Measurements from ENCODE around the gene SSTR5. TPM values are rescaled to one million over a fixed set of nuclear protein-coding genes. Genes with fewer than 3 reads are reported as not detected.
A peak's percentile ranks its signal among the peaks of the same experiment; 100 is the strongest.

SSTR5 gene
- total and polyA plus RNA-seq, 4 experiments from 2014 or later, result not detected

GRCh38 chr16:1051446-1051845 lies 21.1 kb upstream of the SSTR5 start:
- no peak overlapping the region for H3K27ac Mint-ChIP-seq
- no peaks in the 10 kb centered on the region for H3K27me3 Mint-ChIP-seq
- Histone ChIP-seq H3K4me3 (ENCODE audit: low read length in 2 of 2) (no peak overlapping the region), H3K4me1 (ENCODE audit: insufficient read depth, low read length) (no peaks in the 10 kb centered on the region), H3K36me3 (ENCODE audit: insufficient read depth, low read length) (no peaks in the 10 kb centered on the region), H3K9me3 (ENCODE audit: control insufficient read depth in 1 of 2, low read length in 2 of 2) (no peaks in the 10 kb centered on the region), H3K27ac (ENCODE audit: low read depth, low read length) (no peak overlapping the region), H3K27me3 (ENCODE audit: insufficient read depth, low read length) (no peaks in the 10 kb centered on the region)
- POLR2A ChIA-PET (ENCODE audit: partially characterized antibody), result no interaction called here
- peak in 1 of 5 donors; percentile 21 for DNase-seq
- no peaks in the 10 kb centered on the region for H3K36me3 Mint-ChIP-seq
- no peak overlapping the region for H3K4me3 Mint-ChIP-seq
- CTCF ChIA-PET (ENCODE audit: partially characterized antibody), result no interaction called here
- peaks cover 0 to 2% (median 0%) of the 10 kb centered on the region in 8 donors for H3K9me3 Mint-ChIP-seq
- intact Hi-C loops (cut with micrococcal nuclease), result no loop called here
- no peaks in the 10 kb centered on the region for H3K4me1 Mint-ChIP-seq

- ChIA-PET POLR2A (ENCODE audit: partially characterized antibody) (no interaction called here), CTCF (ENCODE audit: partially characterized antibody) (no interaction called here)
- Histone ChIP-seq H3K36me3 (ENCODE audit: insufficient read depth, low read length) (no peaks in the 10 kb centered on the region), H3K27ac (ENCODE audit: low read depth, low read length) (no peak overlapping the region), H3K9me3 (ENCODE audit: control insufficient read depth in 1 of 2, low read length in 2 of 2) (no peaks in the 10 kb centered on the region), H3K4me1 (ENCODE audit: insufficient read depth, low read length) (no peaks in the 10 kb centered on the region), H3K4me3 (ENCODE audit: low read length in 2 of 2) (no peak overlapping the region), H3K27me3 (ENCODE audit: insufficient read depth, low read length) (no peaks in the 10 kb centered on the region)
- Mint-ChIP-seq H3K9me3 (peaks cover 0 to 2% (median 0%) of the 10 kb centered on the region in 8 donors), H3K4me3 (no peak overlapping the region), H3K27me3 (no peaks in the 10 kb centered on the region), H3K27ac (no peak overlapping the region), H3K4me1 (no peaks in the 10 kb centered on the region), H3K36me3 (no peaks in the 10 kb centered on the region)
- peak in 1 of 5 donors; percentile 8 for DNase-seq
- intact Hi-C loops (cut with micrococcal nuclease), result no loop called here
Observed at GRCh38 chr16:1052721-1053120, 19.8 kb upstream of the SSTR5 start.

GRCh38 chr16:1053121-1053521 lies 19.4 kb upstream of the SSTR5 start:
- Histone ChIP-seq H3K4me1 (ENCODE audit: insufficient read depth, low read length) (no peaks in the 10 kb centered on the region), H3K27me3 (ENCODE audit: insufficient read depth, low read length) (no peaks in the 10 kb centered on the region), H3K36me3 (ENCODE audit: insufficient read depth, low read length) (no peaks in the 10 kb centered on the region), H3K4me3 (ENCODE audit: low read length in 2 of 2) (no peak overlapping the region), H3K9me3 (ENCODE audit: control insufficient read depth in 1 of 2, low read length in 2 of 2) (no peaks in the 10 kb centered on the region), H3K27ac (ENCODE audit: low read depth, low read length) (no peak overlapping the region)
- POLR2A ChIA-PET (ENCODE audit: partially characterized antibody), result no interaction called here
- intact Hi-C loops (cut with micrococcal nuclease), result no loop called here
- Mint-ChIP-seq H3K4me3 (no peak overlapping the region), H3K36me3 (no peaks in the 10 kb centered on the region), H3K9me3 (peaks cover 0 to 2% (median 0%) of the 10 kb centered on the region in 8 donors), H3K27ac (no peak overlapping the region), H3K27me3 (no peaks in the 10 kb centered on the region), H3K4me1 (no peaks in the 10 kb centered on the region)
- peak in 1 of 5 donors; percentile 25 for DNase-seq
- CTCF ChIA-PET (ENCODE audit: partially characterized antibody), result no interaction called here

- POLR2A ChIA-PET (ENCODE audit: partially characterized antibody), result interaction anchor here (1.6 kb wide), 1 partner anchor 56 kb away, joined by 6 read pairs; no protein-coding TSS in a partner anchor
- intact Hi-C loops (cut with micrococcal nuclease), result no loop called here
- no peaks in the 10 kb centered on the region for H3K9me3 ChIP-seq (ENCODE audit: control insufficient read depth in 1 of 2, low read length in 2 of 2)
Observed at GRCh38 chr16:1053700-1054368, 18.7 kb upstream of the SSTR5 start.

GRCh38 chr16:1054660-1055556 lies 17.6 kb upstream of the SSTR5 start:
- ChIA-PET CTCF (ENCODE audit: partially characterized antibody) (interaction anchor here (1.0 to 4.0 kb wide), 7 partner anchors 9 to 236 kb away, joined by 3 to 50 read pairs (median 5); no protein-coding TSS in a partner anchor), POLR2A (ENCODE audit: partially characterized antibody) (interaction anchor here (1.5 to 1.6 kb wide), 2 partner anchors 52 to 57 kb away, joined by 3 to 6 read pairs; no protein-coding TSS in a partner anchor)
- Histone ChIP-seq H3K27me3 (ENCODE audit: insufficient read depth, low read length) (no peaks in the 10 kb centered on the region), H3K9me3 (ENCODE audit: control insufficient read depth in 1 of 2, low read length in 2 of 2) (no peaks in the 10 kb centered on the region), H3K4me1 (ENCODE audit: insufficient read depth, low read length) (no peaks in the 10 kb centered on the region), H3K36me3 (ENCODE audit: insufficient read depth, low read length) (no peaks in the 10 kb centered on the region), H3K4me3 (ENCODE audit: low read length in 2 of 2) (no peak overlapping the region), H3K27ac (ENCODE audit: low read depth, low read length) (no peak overlapping the region)
- intact Hi-C loops (cut with micrococcal nuclease), result loop anchor here (1.0 kb wide), 1 partner anchor 58 kb away; no protein-coding TSS in a partner anchor
- DNase-seq, result peak in 2 of 5 donors; percentile 7 to 10
- H3K27ac Mint-ChIP-seq, result no peak overlapping the region
- peaks cover 0 to 7% (median 5%) of the 10 kb centered on the region in 8 donors for H3K9me3 Mint-ChIP-seq
- H3K4me3 Mint-ChIP-seq, result no peak overlapping the region
- no peaks in the 10 kb centered on the region for H3K27me3 Mint-ChIP-seq
- no peaks in the 10 kb centered on the region for H3K4me1 Mint-ChIP-seq
- H3K36me3 Mint-ChIP-seq, result peaks cover 0 to 4% of the 10 kb centered on the region in 2 donors

More at GRCh38 chr16:1053700-1054368, 18.7 kb upstream of the SSTR5 start:
- H3K4me3 Mint-ChIP-seq, result no peak overlapping the region
- H3K4me3 ChIP-seq (ENCODE audit: low read length in 2 of 2), result no peak overlapping the region
- H3K36me3 ChIP-seq (ENCODE audit: insufficient read depth, low read length), result no peaks in the 10 kb centered on the region
- no peak overlapping the region for H3K27ac ChIP-seq (ENCODE audit: low read depth, low read length)
- no peak overlapping the region for H3K27ac Mint-ChIP-seq
- no peaks in the 10 kb centered on the region for H3K4me1 Mint-ChIP-seq
- H3K9me3 Mint-ChIP-seq, result peaks cover 0 to 2% (median 0%) of the 10 kb centered on the region in 8 donors
- no peaks in the 10 kb centered on the region for H3K36me3 Mint-ChIP-seq
- H3K4me1 ChIP-seq (ENCODE audit: insufficient read depth, low read length), result no peaks in the 10 kb centered on the region
- CTCF ChIA-PET (ENCODE audit: partially characterized antibody), result interaction anchor here (1.0 kb wide), 1 partner anchor 53 kb away, joined by 3 read pairs; no protein-coding TSS in a partner anchor
- no peak for DNase-seq
- no peaks in the 10 kb centered on the region for H3K27me3 Mint-ChIP-seq
- H3K27me3 ChIP-seq (ENCODE audit: insufficient read depth, low read length), result no peaks in the 10 kb centered on the region

- no peak overlapping the region for H3K4me3 ChIP-seq (ENCODE audit: low read length in 2 of 2)
- no peak overlapping the region for H3K27ac Mint-ChIP-seq
- ChIA-PET POLR2A (ENCODE audit: partially characterized antibody) (interaction anchor here (1.5 to 1.6 kb wide), 2 partner anchors 52 to 58 kb away, joined by 3 to 6 read pairs; no protein-coding TSS in a partner anchor), CTCF (ENCODE audit: partially characterized antibody) (interaction anchor here (0.8 to 4.0 kb wide), 8 partner anchors 10 to 236 kb away, joined by 3 to 50 read pairs (median 4); no protein-coding TSS in a partner anchor)
- H3K36me3 ChIP-seq (ENCODE audit: insufficient read depth, low read length), result no peaks in the 10 kb centered on the region
- no peaks in the 10 kb centered on the region for H3K4me1 Mint-ChIP-seq
- H3K36me3 Mint-ChIP-seq, result peaks cover 0 to 4% of the 10 kb centered on the region in 2 donors
- no peak overlapping the region for H3K4me3 Mint-ChIP-seq
- peaks cover 0 to under 1% of the 10 kb centered on the region in 2 donors for H3K27me3 Mint-ChIP-seq
- no peak for DNase-seq
- H3K4me1 ChIP-seq (ENCODE audit: insufficient read depth, low read length), result no peaks in the 10 kb centered on the region
- H3K27ac ChIP-seq (ENCODE audit: low read depth, low read length), result no peak overlapping the region
- intact Hi-C loops (cut with micrococcal nuclease), result loop anchor here (1.0 kb wide), 1 partner anchor 58 kb away; no protein-coding TSS in a partner anchor
- no peaks in the 10 kb centered on the region for H3K9me3 ChIP-seq (ENCODE audit: control insufficient read depth in 1 of 2, low read length in 2 of 2)
- H3K27me3 ChIP-seq (ENCODE audit: insufficient read depth, low read length), result no peaks in the 10 kb centered on the region
- H3K9me3 Mint-ChIP-seq, result peaks cover 0 to 7% (median 5%) of the 10 kb centered on the region in 8 donors
Observed at GRCh38 chr16:1055557-1055924, 17.0 kb upstream of the SSTR5 start.

GRCh38 chr16:1056196-1056595 lies 16.4 kb upstream of the SSTR5 start:
- Mint-ChIP-seq H3K36me3 (peaks cover 0 to 4% of the 10 kb centered on the region in 2 donors), H3K4me3 (no peak overlapping the region), H3K27ac (no peak overlapping the region), H3K27me3 (peaks cover 0 to 2% of the 10 kb centered on the region in 2 donors), H3K4me1 (no peaks in the 10 kb centered on the region), H3K9me3 (peaks cover 0 to 7% (median 5%) of the 10 kb centered on the region in 8 donors)
- DNase-seq, result no peak
- Histone ChIP-seq H3K4me1 (ENCODE audit: insufficient read depth, low read length) (no peaks in the 10 kb centered on the region), H3K27ac (ENCODE audit: low read depth, low read length) (no peak overlapping the region), H3K9me3 (ENCODE audit: control insufficient read depth in 1 of 2, low read length in 2 of 2) (no peaks in the 10 kb centered on the region), H3K4me3 (ENCODE audit: low read length in 2 of 2) (no peak overlapping the region), H3K36me3 (ENCODE audit: insufficient read depth, low read length) (no peaks in the 10 kb centered on the region), H3K27me3 (ENCODE audit: insufficient read depth, low read length) (no peaks in the 10 kb centered on the region)
- intact Hi-C loops (cut with micrococcal nuclease), result no loop called here
- ChIA-PET CTCF (ENCODE audit: partially characterized antibody) (interaction anchor here (0.5 to 4.0 kb wide), 13 partner anchors 10 to 815 kb away, joined by 3 to 50 read pairs (median 3); partner anchors contain the start of gene SOX8), POLR2A (ENCODE audit: partially characterized antibody) (no interaction called here)

Data from CD4-positive, alpha-beta memory T cell (primary cell).